GM23338 (cell line): Measurements from ENCODE around the gene SPRY1. TPM values are rescaled to one million over a fixed set of nuclear protein-coding genes. Genes with fewer than 3 reads are reported as not detected.

Experiments
- ATAC-seq: fragments of 200-7000 bp; cut with Tn5 transposase; 3 replicates; pipeline ENCODE4 v1.9.1; 2020
- DNase-seq: peaks from one replicate; pipeline ENCODE4 v3.0.0-alpha.2; 2015; ENCODE audit warnings: low spot score
- H2AFZ ChIP-seq: fragments of 200-600 bp; sonication (generic); 2 replicates; pipeline ENCODE4 v1.8.0; 2016; ENCODE audit warnings: antibody characterized with exemption, mild to moderate bottlenecking, moderate library complexity
- H3F3A ChIP-seq: fragments of 200-600 bp; sonication (generic); replicated peaks from 2 replicates; pipeline ENCODE4 v1.8.0; 2017; ENCODE audit warnings: antibody characterized with exemption, mixed run types, low read depth
- H3K27ac ChIP-seq: fragments of 200-600 bp; sonication (generic); 2 replicates; pipeline ENCODE4 v1.6.1; 2016; ENCODE audit warnings: low read depth
- H3K27me3 ChIP-seq: fragments of 200-600 bp; sonication (generic); 2 replicates; pipeline ENCODE4 v1.8.0; 2016; ENCODE audit warnings: mild to moderate bottlenecking, mixed run types, moderate library complexity; ENCODE audit not compliant: insufficient read depth
- H3K36me3 ChIP-seq: fragments of 200-600 bp; sonication (generic); 2 replicates; pipeline ENCODE4 v1.8.0; 2016; ENCODE audit warnings: mild to moderate bottlenecking; ENCODE audit not compliant: insufficient read depth
- H3K4me1 ChIP-seq: fragments of 200-600 bp; sonication (generic); 2 replicates; pipeline ENCODE4 v1.8.0; 2016; ENCODE audit warnings: mild to moderate bottlenecking, moderate library complexity; ENCODE audit not compliant: insufficient read depth
- H3K4me2 ChIP-seq: fragments of 200-600 bp; sonication (generic); 2 replicates; pipeline ENCODE4 v1.7.1; 2017; ENCODE audit warnings: mixed run types
- H3K4me3 ChIP-seq: fragments of 200-600 bp; sonication (generic); 2 replicates; pipeline ENCODE4 v1.6.1; 2016; ENCODE audit warnings: mixed run types
- H3K79me2 ChIP-seq: fragments of 200-600 bp; sonication (generic); replicated peaks from 2 replicates; pipeline ENCODE4 v1.8.0; 2017; ENCODE audit warnings: mild to moderate bottlenecking; ENCODE audit not compliant: insufficient read depth
- H3K9me2 ChIP-seq: fragments of 200-600 bp; sonication (generic); 2 replicates; pipeline ENCODE4 v1.8.0; 2017; ENCODE audit not compliant: insufficient read depth
- H4K20me1 ChIP-seq: fragments of 200-600 bp; sonication (generic); replicated peaks from 2 replicates; pipeline ENCODE4 v1.8.0; 2017; ENCODE audit warnings: mild to moderate bottlenecking; ENCODE audit not compliant: insufficient read depth
- H3K27ac Mint-ChIP-seq: 2 replicates; pipeline ENCODE4 v1.8.0; 2020; ENCODE audit warnings: inconsistent platforms, mild to moderate bottlenecking, moderate library complexity, mixed read lengths
- H3K27me3 Mint-ChIP-seq: 3 replicates; pipeline ENCODE4 v1.8.0; 2022; ENCODE audit warnings: low read depth, mild to moderate bottlenecking, moderate library complexity, mixed read lengths, inconsistent platforms; ENCODE audit not compliant: insufficient read depth, poor library complexity
- H3K36me3 Mint-ChIP-seq: 3 replicates; pipeline ENCODE4 v1.8.0; 2021; ENCODE audit warnings: low read depth, mild to moderate bottlenecking, inconsistent platforms, moderate library complexity, mixed read lengths
- H3K4me1 Mint-ChIP-seq: 3 replicates; pipeline ENCODE4 v1.8.0; 2020; ENCODE audit warnings: mild to moderate bottlenecking, inconsistent platforms, mixed read lengths
- H3K4me3 Mint-ChIP-seq: 3 replicates; pipeline ENCODE4 v1.8.0; 2021; ENCODE audit warnings: moderate library complexity, mild to moderate bottlenecking, inconsistent platforms, mixed read lengths
- H3K9me3 Mint-ChIP-seq: 3 replicates; pipeline ENCODE4 v1.8.0; 2020; ENCODE audit warnings: moderate library complexity, mild to moderate bottlenecking, inconsistent platforms, mixed read lengths
- CREB1 ChIP-seq: fragments of 250-450 bp; sonication (Bioruptor Pico); IDR thresholded peaks from 2 replicates; pipeline ENCODE4 v1.5.0; 2020; ENCODE audit warnings: low read depth, mild to moderate bottlenecking, moderate library complexity
- ETS1 ChIP-seq: IDR thresholded peaks from 2 replicates; pipeline ENCODE4 v1.6.1; 2016; ENCODE audit warnings: antibody characterized with exemption
- EZH2 ChIP-seq: fragments of 200-600 bp; sonication (generic); IDR thresholded peaks from one replicate; pipeline ENCODE4 v1.8.0; 2017; ENCODE audit warnings: antibody characterized with exemption, mild to moderate bottlenecking, low read depth; ENCODE audit not compliant: unreplicated experiment
- EZH2phosphoT487 ChIP-seq: fragments of 200-600 bp; sonication (generic); IDR thresholded peaks from one replicate; pipeline ENCODE4 v1.8.1; 2018; ENCODE audit warnings: antibody characterized with exemption; ENCODE audit not compliant: unreplicated experiment
- JUNB ChIP-seq: IDR thresholded peaks from one replicate; pipeline ENCODE4 v1.6.1; 2016; ENCODE audit warnings: antibody characterized with exemption; ENCODE audit not compliant: unreplicated experiment
- REST ChIP-seq: IDR thresholded peaks from one replicate; pipeline ENCODE4 v1.6.1; 2018; ENCODE audit warnings: antibody characterized with exemption; ENCODE audit not compliant: unreplicated experiment
- STAT1 ChIP-seq: IDR thresholded peaks from one replicate; pipeline ENCODE4 v1.6.1; 2016; ENCODE audit warnings: antibody characterized with exemption; ENCODE audit not compliant: unreplicated experiment
- ZNF114 ChIP-seq: fragments of 250-450 bp; sonication (Bioruptor Pico); IDR thresholded peaks from 2 replicates; pipeline ENCODE4 v1.5.0; 2020; ENCODE audit warnings: mild to moderate bottlenecking, moderate library complexity
- polyA plus RNA-seq: library from polyadenylated mRNA; unstranded; fragments of >200 nt; fragmentation: Nextera tagmentation; extraction: Ambion mirVana; gene quantifications from 2 replicates; pipeline ENCODE4 v1.2.1, GENCODE V29; 2016
- total RNA-seq: library from RNA; depleted of rRNA; stranded (reverse); fragments of >200 nt; shearing (Covaris generic); gene quantifications from 2 replicates; pipeline ENCODE4 v1.2.3, GENCODE V29; 2014
- TF ChIP-seq, protein P1 (sequence below), 2 experiments: fragments of 200-600 bp in 1 of 2; sonication (generic) in 1 of 2; conservative IDR thresholded peaks; 2 replicates each; pipeline versions ENCODE4 v1.5.1 to v1.6.1; 2016 to 2017; ENCODE audit warnings: antibody characterized with exemption in 2 of 2, low read depth in 2 of 2, mild to moderate bottlenecking in 2 of 2, moderate library complexity in 1 of 2

Gene SPRY1
- total and polyA plus RNA-seq, 2 experiments from 2014 or later, result 62.8 to 103 TPM

- Mint-ChIP-seq H3K9me3 (0 out of 3 replicates have a peak, but pooled peaks cover 4% of the 10 kb centered on the region), H3K4me1 (peaks cover 57% of the 10 kb centered on the region), H3K4me3 (no peak overlapping the region), H3K27me3 (peaks cover 2% of the 10 kb centered on the region), H3K27ac (peak overlapping the region; percentile 14), H3K36me3 (0 out of 3 replicates have a peak, but pooled peaks cover 6% of the 10 kb centered on the region)
- Histone ChIP-seq H4K20me1 (no peaks in the 10 kb centered on the region), H3F3A (no peaks in the 10 kb centered on the region), H2AFZ (no peak overlapping the region), H3K36me3 (no peaks in the 10 kb centered on the region), H3K4me3 (no peak overlapping the region), H3K4me2 (no peak overlapping the region), H3K79me2 (no peaks in the 10 kb centered on the region), H3K9me2 (no peaks in the 10 kb centered on the region), H3K4me1 (peaks cover 36% of the 10 kb centered on the region), H3K27ac (0 out of 2 replicates have a peak overlapping the region, but pooled peaks have one; percentile 86), H3K27me3 (no peaks in the 10 kb centered on the region)
- TF ChIP-seq CREB1 (CRISPR knock-in tag) (no peak), EZH2phosphoT487 (no peak), EZH2 (no peak)
- DNase-seq (no peak), ATAC-seq (no peak)
These were observed 15.6 kb upstream of the SPRY1 start for GRCh38 chr4:123380728-123381716.

GRCh38 chr4:123381996-123382395 lies 14.6 kb upstream of the SPRY1 start:
- H3F3A ChIP-seq, result no peaks in the 10 kb centered on the region
- peak; percentile 34 for DNase-seq
- 0 out of 2 replicates have a peak overlapping the region, but pooled peaks have one; percentile 13 for H3K4me2 ChIP-seq
- no peaks in the 10 kb centered on the region for H3K36me3 ChIP-seq
- Mint-ChIP-seq H3K27ac (no peak overlapping the region; the same call in 1 of the 2 replicates), H3K4me3 (no peak overlapping the region; the same call in 2 of the 3 replicates), H3K27me3 (peaks cover 2% of the 10 kb centered on the region), H3K9me3 (no peaks in the 10 kb centered on the region), H3K36me3 (no peaks in the 10 kb centered on the region), H3K4me1 (peaks cover 50% of the 10 kb centered on the region)
- H2AFZ ChIP-seq, result no peak overlapping the region
- H3K4me1 ChIP-seq, result peaks cover 32% of the 10 kb centered on the region
- no peaks in the 10 kb centered on the region for H3K79me2 ChIP-seq
- ATAC-seq, result no peak
- no peaks in the 10 kb centered on the region for H3K27me3 ChIP-seq
- no peak overlapping the region for H3K27ac ChIP-seq
- H3K9me2 ChIP-seq, result no peaks in the 10 kb centered on the region
- H4K20me1 ChIP-seq, result no peaks in the 10 kb centered on the region
- no peak overlapping the region for H3K4me3 ChIP-seq
- TF ChIP-seq JUNB (no peak), ZNF114 (CRISPR knock-in tag) (no peak), STAT1 (no peak), ETS1 (no peak), EZH2 (no peak), REST (no peak), CREB1 (CRISPR knock-in tag) (no peak)
- TF ChIP-seq, protein P1, sequence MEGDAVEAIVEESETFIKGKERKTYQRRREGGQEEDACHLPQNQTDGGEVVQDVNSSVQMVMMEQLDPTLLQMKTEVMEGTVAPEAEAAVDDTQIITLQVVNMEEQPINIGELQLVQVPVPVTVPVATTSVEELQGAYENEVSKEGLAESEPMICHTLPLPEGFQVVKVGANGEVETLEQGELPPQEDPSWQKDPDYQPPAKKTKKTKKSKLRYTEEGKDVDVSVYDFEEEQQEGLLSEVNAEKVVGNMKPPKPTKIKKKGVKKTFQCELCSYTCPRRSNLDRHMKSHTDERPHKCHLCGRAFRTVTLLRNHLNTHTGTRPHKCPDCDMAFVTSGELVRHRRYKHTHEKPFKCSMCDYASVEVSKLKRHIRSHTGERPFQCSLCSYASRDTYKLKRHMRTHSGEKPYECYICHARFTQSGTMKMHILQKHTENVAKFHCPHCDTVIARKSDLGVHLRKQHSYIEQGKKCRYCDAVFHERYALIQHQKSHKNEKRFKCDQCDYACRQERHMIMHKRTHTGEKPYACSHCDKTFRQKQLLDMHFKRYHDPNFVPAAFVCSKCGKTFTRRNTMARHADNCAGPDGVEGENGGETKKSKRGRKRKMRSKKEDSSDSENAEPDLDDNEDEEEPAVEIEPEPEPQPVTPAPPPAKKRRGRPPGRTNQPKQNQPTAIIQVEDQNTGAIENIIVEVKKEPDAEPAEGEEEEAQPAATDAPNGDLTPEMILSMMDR (conservative IDR thresholded peaks at IDR 0.05; ENCODE audit: low read depth in 2 of 2), result no peak
